ENCODE measurements around the gene LPP. TPM values are rescaled to one million over a fixed set of nuclear protein-coding genes. Genes with fewer than 3 reads are reported as not detected.

Gene LPP
- total and polyA plus RNA-seq, 2 of the 4 experiments (the other 2 are of a cell fraction): 16.0 to 130 TPM

DNA sequence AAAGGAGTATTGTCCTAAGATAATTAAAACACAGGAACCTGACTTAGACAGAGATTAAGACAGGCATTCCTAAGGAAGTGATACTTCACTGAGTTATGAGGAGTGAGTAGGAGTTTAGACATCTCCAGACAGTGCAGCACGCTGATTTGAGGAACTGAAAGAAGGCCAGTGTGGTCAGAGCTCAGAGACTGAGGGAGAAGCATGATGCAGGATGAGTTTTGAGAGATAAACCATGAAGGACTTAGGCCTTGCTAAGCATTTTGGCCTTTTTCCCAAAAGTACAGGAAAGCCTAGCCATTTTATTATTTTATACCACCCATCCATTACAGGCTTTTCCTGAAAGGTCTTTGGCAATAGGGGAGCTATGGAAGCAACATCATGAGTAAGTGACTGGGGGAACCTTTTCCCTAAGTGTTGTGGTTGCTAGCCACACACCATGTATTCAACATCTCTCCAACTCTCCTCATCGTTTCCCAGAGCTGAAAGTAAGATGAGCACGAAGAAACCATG, 642.2 kb downstream of the LPP start (continued):
- TF ChIP-seq RCOR1 (IDR thresholded peaks at IDR 0.05; ENCODE audit: insufficient replicate concordance, low read length) (no peak), POLR2A (IDR thresholded peaks at IDR 0.05; ENCODE audit: low read depth, low read length) (peak; percentile 26; the same call in 1 of the 2 replicates)

DNA sequence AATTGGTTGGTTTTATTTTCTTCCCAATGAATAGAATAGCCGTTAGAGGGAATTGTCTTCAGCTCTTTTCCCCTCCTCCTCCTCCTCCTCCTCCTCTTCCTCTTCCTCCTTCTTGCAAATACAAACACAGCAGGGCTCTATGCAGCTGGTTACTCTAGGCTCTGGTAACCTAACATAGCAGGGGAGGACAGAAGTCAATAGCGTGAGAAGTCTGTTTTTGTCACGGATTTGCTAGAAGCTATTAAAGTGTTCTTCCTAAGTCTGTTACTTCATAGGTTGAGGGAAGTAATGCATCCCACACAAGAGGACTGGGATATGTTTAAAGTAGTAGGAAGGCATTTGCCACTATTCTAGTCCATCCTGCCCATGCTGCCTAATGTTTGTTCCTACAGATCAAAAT, 643.1 kb downstream of the LPP start:
- no peak overlapping the region for H3K4me2 ChIP-seq (ENCODE audit: low read depth, low read length)
- POLR2A ChIA-PET (ENCODE audit: unreplicated experiment): no interaction called here

More for the DNA sequence above, 643.1 kb downstream of the LPP start:
- Histone ChIP-seq H3K79me1 (ENCODE audit: low read depth in 1 of 2, low read length in 2 of 2) (peaks cover 28 to 54% of the 10 kb centered on the region in 2 experiments), H2AK5ac (ENCODE audit: low read depth, low read length) (peak overlapping the region; percentile 77; the same call in 1 of the 2 replicates), H2BK5ac (ENCODE audit: low read depth, low read length, poor library complexity, severe bottlenecking) (peak overlapping the region; percentile 91), H4K8ac (ENCODE audit: low read depth in 2 of 2, low read length in 2 of 2) (peak overlapping the region in 1 of 2 experiments; percentile 23; a peak in 2 of 4 replicates), H3K9me1 (ENCODE audit: insufficient read depth, low read length) (peaks cover 10% of the 10 kb centered on the region), H2BK15ac (ENCODE audit: low read depth, low read length) (peak overlapping the region; percentile 74; the same call in 2 of the 3 replicates), H4K20me1 (ENCODE audit: insufficient read depth, low read length) (peaks cover 10% of the 10 kb centered on the region; the same call in 1 of the 2 replicates), H3K56ac (ENCODE audit: extremely low read depth, insufficient read depth, low read length) (no peak overlapping the region), H3K27me3 (ENCODE audit: control insufficient read depth, insufficient read depth, low read length) (no peaks in the 10 kb centered on the region), H3K4me3 (ENCODE audit: insufficient read depth, low read depth, low read length) (no peak overlapping the region), H4K91ac (ENCODE audit: insufficient read depth, low read depth, low read length) (peak overlapping the region; percentile 49), H2BK120ac (ENCODE audit: low read depth, low read length) (peak overlapping the region; percentile 68), H4K5ac (ENCODE audit: low read depth, low read length) (peak overlapping the region; percentile 49), H3K36me3 (ENCODE audit: control insufficient read depth, insufficient read depth, low read length) (peaks cover 6% of the 10 kb centered on the region), H3K23ac (ENCODE audit: low read depth, low read length) (peak overlapping the region; percentile 87), H2AFZ (replicated peaks; ENCODE audit: low read length, poor library complexity) (no peak overlapping the region), H3K4ac (ENCODE audit: low read depth, low read length) (peak overlapping the region; percentile 71), H2BK20ac (ENCODE audit: low read depth, low read length) (peak overlapping the region; percentile 28), H3K4me1 (ENCODE audit: control insufficient read depth, insufficient read depth, low read length) (peaks cover 13% of the 10 kb centered on the region), H3K18ac (ENCODE audit: low read depth, low read length) (peak overlapping the region; percentile 70; the same call in 1 of the 2 replicates), H3K27ac (ENCODE audit: insufficient read depth, low read length) (peak overlapping the region; percentile 82; the same call in 1 of the 2 replicates), H3K9me3 (ENCODE audit: control insufficient read depth, insufficient read depth, low read length) (no peaks in the 10 kb centered on the region), H3K14ac (replicated peaks; ENCODE audit: low read depth, low read length) (peak overlapping the region; percentile 34), H2AK9ac (replicated peaks; ENCODE audit: low read depth, low read length, poor library complexity) (no peak overlapping the region), H3K9ac (ENCODE audit: low read depth, low read length) (no peak overlapping the region)
- BruUV-seq (replicated peaks): no TSS peak
- in situ Hi-C loops (cut with MboI; ENCODE audit: low sequenced_read_pairs) (no loop called here), dilution Hi-C loops (cut with HindIII; ENCODE audit: low sequenced_read_pairs, unreplicated experiment) (no loop called here), intact Hi-C loops (cut with micrococcal nuclease) (loop anchor here (5.0 kb wide), 1 partner anchor 155 kb away; no protein-coding TSS in a partner anchor)
- CTCF ChIA-PET: interaction anchor here (0.8 to 1.6 kb wide), 3 partner anchors 14 to 161 kb away, joined by 3 read pairs; no protein-coding TSS in a partner anchor
- no CpG with 5 or more reads among the region's 3 CpGs for WGBS, 2 experiments (ENCODE audit: extremely low coverage in 2 of 2, insufficient read length in 1 of 2)
- DNase-seq (no peak), ATAC-seq (ENCODE audit: low read depth) (no peak)
- TF ChIP-seq MAZ (IDR thresholded peaks at IDR 0.05; ENCODE audit: borderline replicate concordance, low read depth, low read length): no peak
- TF ChIP-seq MAFK (IDR thresholded peaks at IDR 0.05; ENCODE audit: low read depth, low read length): no peak
- TF ChIP-seq NFE2L2 (IDR thresholded peaks at IDR 0.05; ENCODE audit: low read depth, low read length): no peak
- TF ChIP-seq FOS (IDR thresholded peaks at IDR 0.05; ENCODE audit: low read depth, low read length): no peak
- TF ChIP-seq, protein P1, sequence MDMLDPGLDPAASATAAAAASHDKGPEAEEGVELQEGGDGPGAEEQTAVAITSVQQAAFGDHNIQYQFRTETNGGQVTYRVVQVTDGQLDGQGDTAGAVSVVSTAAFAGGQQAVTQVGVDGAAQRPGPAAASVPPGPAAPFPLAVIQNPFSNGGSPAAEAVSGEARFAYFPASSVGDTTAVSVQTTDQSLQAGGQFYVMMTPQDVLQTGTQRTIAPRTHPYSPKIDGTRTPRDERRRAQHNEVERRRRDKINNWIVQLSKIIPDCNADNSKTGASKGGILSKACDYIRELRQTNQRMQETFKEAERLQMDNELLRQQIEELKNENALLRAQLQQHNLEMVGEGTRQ (IDR thresholded peaks at IDR 0.05; ENCODE audit: low read depth, low read length): no peak
- TF ChIP-seq MXI1 (IDR thresholded peaks at IDR 0.05; ENCODE audit: borderline replicate concordance, low read depth, low read length): no peak
- TF ChIP-seq, protein P2, sequence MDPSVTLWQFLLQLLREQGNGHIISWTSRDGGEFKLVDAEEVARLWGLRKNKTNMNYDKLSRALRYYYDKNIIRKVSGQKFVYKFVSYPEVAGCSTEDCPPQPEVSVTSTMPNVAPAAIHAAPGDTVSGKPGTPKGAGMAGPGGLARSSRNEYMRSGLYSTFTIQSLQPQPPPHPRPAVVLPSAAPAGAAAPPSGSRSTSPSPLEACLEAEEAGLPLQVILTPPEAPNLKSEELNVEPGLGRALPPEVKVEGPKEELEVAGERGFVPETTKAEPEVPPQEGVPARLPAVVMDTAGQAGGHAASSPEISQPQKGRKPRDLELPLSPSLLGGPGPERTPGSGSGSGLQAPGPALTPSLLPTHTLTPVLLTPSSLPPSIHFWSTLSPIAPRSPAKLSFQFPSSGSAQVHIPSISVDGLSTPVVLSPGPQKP (IDR thresholded peaks at IDR 0.05; ENCODE audit: borderline replicate concordance, low read depth, low read length): no peak
- TF ChIP-seq CHD1 (IDR thresholded peaks at IDR 0.05; ENCODE audit: low read depth, low read length): no peak
- TF ChIP-seq RCOR1 (IDR thresholded peaks at IDR 0.05; ENCODE audit: insufficient replicate concordance, low read length): no peak
- no peak for TF ChIP-seq CEBPB (IDR thresholded peaks at IDR 0.05; ENCODE audit: low read depth, low read length)
- TF ChIP-seq, protein P3, sequence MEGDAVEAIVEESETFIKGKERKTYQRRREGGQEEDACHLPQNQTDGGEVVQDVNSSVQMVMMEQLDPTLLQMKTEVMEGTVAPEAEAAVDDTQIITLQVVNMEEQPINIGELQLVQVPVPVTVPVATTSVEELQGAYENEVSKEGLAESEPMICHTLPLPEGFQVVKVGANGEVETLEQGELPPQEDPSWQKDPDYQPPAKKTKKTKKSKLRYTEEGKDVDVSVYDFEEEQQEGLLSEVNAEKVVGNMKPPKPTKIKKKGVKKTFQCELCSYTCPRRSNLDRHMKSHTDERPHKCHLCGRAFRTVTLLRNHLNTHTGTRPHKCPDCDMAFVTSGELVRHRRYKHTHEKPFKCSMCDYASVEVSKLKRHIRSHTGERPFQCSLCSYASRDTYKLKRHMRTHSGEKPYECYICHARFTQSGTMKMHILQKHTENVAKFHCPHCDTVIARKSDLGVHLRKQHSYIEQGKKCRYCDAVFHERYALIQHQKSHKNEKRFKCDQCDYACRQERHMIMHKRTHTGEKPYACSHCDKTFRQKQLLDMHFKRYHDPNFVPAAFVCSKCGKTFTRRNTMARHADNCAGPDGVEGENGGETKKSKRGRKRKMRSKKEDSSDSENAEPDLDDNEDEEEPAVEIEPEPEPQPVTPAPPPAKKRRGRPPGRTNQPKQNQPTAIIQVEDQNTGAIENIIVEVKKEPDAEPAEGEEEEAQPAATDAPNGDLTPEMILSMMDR (conservative IDR thresholded peaks at IDR 0.05; ENCODE audit: low read depth, low read length): no peak
- no peak for TF ChIP-seq RFX5 (IDR thresholded peaks at IDR 0.05; ENCODE audit: low read depth, low read length)
